Stimulated activated naive B cell treated with anti-CD40 and anti-IgM and Interleukin-4, amounts not matched to agents 10 μg/mL and 1 μg/mL and 100 μg/mL, for 72 hours (primary cell): ENCODE measurements around the gene CTR9.
"Not testable (repeated sequence)": the region's sequence is repeated elsewhere in the genome, so short reads cannot be mapped to it uniquely, and the experiment has no call there.

Experiments used
- ATAC-seq, 2 donors: fragments of 150-1000 bp; cut with Tn5 transposase; replicated peaks; 2 replicates each; pipeline ENCODE4 v1.10.0; 2021; ENCODE audit warnings: moderate library complexity in 1 of 2
- DNase-seq: peaks from one replicate; pipeline ENCODE4 v3.0.0; 2021
- H3K27ac Mint-ChIP-seq: one replicate; pipeline ENCODE4 v1.8.0; 2022; ENCODE audit warnings: mild to moderate bottlenecking, mixed read lengths
- H3K27me3 Mint-ChIP-seq, 2 donors: one replicate each; pipeline ENCODE4 v1.8.0; 2022; ENCODE audit warnings: mixed read lengths in 2 of 2
- H3K36me3 Mint-ChIP-seq, 2 donors: one replicate each; pipeline ENCODE4 v1.8.0; 2022; ENCODE audit warnings: mixed read lengths in 2 of 2, mild to moderate bottlenecking in 1 of 2
- H3K4me1 Mint-ChIP-seq, 2 donors: one replicate each; pipeline ENCODE4 v1.8.0; 2022; ENCODE audit warnings: mixed read lengths in 2 of 2, mild to moderate bottlenecking in 1 of 2
- H3K4me3 Mint-ChIP-seq, 2 donors: one replicate each; pipeline ENCODE4 v1.8.0; 2022; ENCODE audit warnings: mild to moderate bottlenecking in 2 of 2, mixed read lengths in 2 of 2, moderate library complexity in 1 of 2
- H3K9me3 Mint-ChIP-seq, 2 donors: one replicate each; pipeline ENCODE4 v1.8.0; 2022; ENCODE audit warnings: mixed read lengths in 2 of 2, mild to moderate bottlenecking in 1 of 2

The CTR9 gene

GRCh38 chr11:10807493-10808234 is 56.6 kb downstream of the CTR9 start:
- Mint-ChIP-seq H3K27me3 (no peaks in the 10 kb centered on the region), H3K27ac (peak overlapping the region; percentile 99), H3K4me1 (peaks cover 25 to 47% of the 10 kb centered on the region in 2 donors), H3K36me3 (peaks cover 36 to 54% of the 10 kb centered on the region in 2 donors), H3K9me3 (no peaks in the 10 kb centered on the region), H3K4me3 (peak overlapping the region; percentile 95 to 98)
- DNase-seq (peak; percentile 39), ATAC-seq (peak; percentile 1 to 5)

GRCh38 chr11:10808235-10808552 is 57.1 kb downstream of the CTR9 start:
- ATAC-seq (peak in 1 of 2 donors; percentile 0), DNase-seq (no peak)
- Mint-ChIP-seq H3K9me3 (no peaks in the 10 kb centered on the region), H3K4me3 (peak overlapping the region; percentile 95 to 98), H3K4me1 (peaks cover 25 to 47% of the 10 kb centered on the region in 2 donors), H3K27ac (peak overlapping the region; percentile 99), H3K27me3 (no peaks in the 10 kb centered on the region), H3K36me3 (peaks cover 35 to 54% of the 10 kb centered on the region in 2 donors)

GRCh38 chr11:10808553-10809372 is 57.7 kb downstream of the CTR9 start, which contains the start of gene EIF4G2:
Gene EIF4G2, minus strand, starts transcription at chr11:10808926.
- peak within 1 kb of the TSS; percentile 99 for H3K27ac Mint-ChIP-seq
- peak; percentile 99 for DNase-seq
- peak; percentile 92 to 94 for ATAC-seq
- H3K4me3 Mint-ChIP-seq: peak within 1 kb of the TSS; percentile 95 to 98
- H3K4me1 Mint-ChIP-seq: peaks cover 21 to 45% of the 10 kb centered on the region in 2 donors
- H3K9me3 Mint-ChIP-seq: no peaks in the 10 kb centered on the region
- peaks cover 30 to 49% of the 10 kb centered on the region in 2 donors for H3K36me3 Mint-ChIP-seq
- no peaks in the 10 kb centered on the region for H3K27me3 Mint-ChIP-seq

GRCh38 chr11:10809373-10810160 is 58.5 kb downstream of the CTR9 start:
- Mint-ChIP-seq H3K36me3 (peaks cover 24 to 42% of the 10 kb centered on the region in 2 donors), H3K4me3 (peak overlapping the region; percentile 95 to 98), H3K4me1 (peaks cover 21 to 47% of the 10 kb centered on the region in 2 donors), H3K9me3 (no peaks in the 10 kb centered on the region), H3K27ac (peak overlapping the region; percentile 99), H3K27me3 (no peaks in the 10 kb centered on the region)
- no peak for DNase-seq
- peak; percentile 22 to 30 for ATAC-seq

- Mint-ChIP-seq H3K27me3 (no peaks in the 10 kb centered on the region), H3K27ac (no peak overlapping the region), H3K4me3 (no peak overlapping the region), H3K36me3 (peaks cover 0 to 5% of the 10 kb centered on the region in 2 donors), H3K4me1 (peaks cover 9 to 23% of the 10 kb centered on the region in 2 donors), H3K9me3 (no peaks in the 10 kb centered on the region)
- ATAC-seq (no peak), DNase-seq (no peak)
These were observed 62.9 kb downstream of the CTR9 start for GRCh38 chr11:10813945-10814344.

- DNase-seq (no peak), ATAC-seq (no peak)
- H3K4me3 Mint-ChIP-seq: no peak overlapping the region
- H3K36me3 Mint-ChIP-seq: peaks cover 0 to 14% of the 10 kb centered on the region in 2 donors
- H3K27ac Mint-ChIP-seq: no peak overlapping the region
- H3K27me3 Mint-ChIP-seq: no peaks in the 10 kb centered on the region
- H3K9me3 Mint-ChIP-seq: no peaks in the 10 kb centered on the region
- peaks cover 7 to 18% of the 10 kb centered on the region in 2 donors for H3K4me1 Mint-ChIP-seq
These were observed 67.5 kb downstream of the CTR9 start for GRCh38 chr11:10818594-10818993.

GRCh38 chr11:10822491-10822890 is 71.4 kb downstream of the CTR9 start:
- H3K9me3 Mint-ChIP-seq, H3K27me3 Mint-ChIP-seq, H3K4me3 Mint-ChIP-seq, DNase-seq, H3K27ac Mint-ChIP-seq, ATAC-seq: not testable (repeated sequence)
- Mint-ChIP-seq H3K36me3 (peaks cover 0 to 18% of the 10 kb centered on the region in 2 donors), H3K4me1 (peaks cover 20 to 29% of the 10 kb centered on the region in 2 donors)

- H3K27me3 Mint-ChIP-seq: no peaks in the 10 kb centered on the region
- H3K36me3 Mint-ChIP-seq: peaks cover under 1 to 18% of the 10 kb centered on the region in 2 donors
- DNase-seq: no peak
- no peaks in the 10 kb centered on the region for H3K9me3 Mint-ChIP-seq
- H3K27ac Mint-ChIP-seq: peak overlapping the region; percentile 72
- ATAC-seq: no peak
- peak overlapping the region; percentile 13 to 60 for H3K4me3 Mint-ChIP-seq
- peaks cover 20 to 29% of the 10 kb centered on the region in 2 donors for H3K4me1 Mint-ChIP-seq
These were observed 72.1 kb downstream of the CTR9 start for GRCh38 chr11:10823152-10823579.

- H3K4me1 Mint-ChIP-seq: peaks cover 20 to 29% of the 10 kb centered on the region in 2 donors
- peaks cover 3 to 19% of the 10 kb centered on the region in 2 donors for H3K36me3 Mint-ChIP-seq
- no peaks in the 10 kb centered on the region for H3K27me3 Mint-ChIP-seq
- peak; percentile 6 for DNase-seq
- peak overlapping the region; percentile 25 to 73 for H3K4me3 Mint-ChIP-seq
- ATAC-seq: peak; percentile 96 to 97
- H3K27ac Mint-ChIP-seq: peak overlapping the region; percentile 61
- H3K9me3 Mint-ChIP-seq: no peaks in the 10 kb centered on the region
These were observed 73.8 kb downstream of the CTR9 start for GRCh38 chr11:10824888-10825287.

GRCh38 chr11:10828402-10828801 is 77.4 kb downstream of the CTR9 start:
- H3K27me3 Mint-ChIP-seq: no peaks in the 10 kb centered on the region
- H3K36me3 Mint-ChIP-seq: peaks cover 4 to 9% of the 10 kb centered on the region in 2 donors
- H3K4me1 Mint-ChIP-seq: peaks cover 15 to 24% of the 10 kb centered on the region in 2 donors
- ATAC-seq (no peak), DNase-seq (no peak)
- no peak overlapping the region for H3K4me3 Mint-ChIP-seq
- H3K27ac Mint-ChIP-seq: no peak overlapping the region
- H3K9me3 Mint-ChIP-seq: no peaks in the 10 kb centered on the region

GRCh38 chr11:10829139-10829538 is 78.1 kb downstream of the CTR9 start:
- Mint-ChIP-seq H3K4me1 (peaks cover 11 to 17% of the 10 kb centered on the region in 2 donors), H3K27me3 (no peaks in the 10 kb centered on the region), H3K27ac (peak overlapping the region; percentile 20), H3K9me3 (no peaks in the 10 kb centered on the region), H3K4me3 (no peak overlapping the region), H3K36me3 (peaks cover 4 to 9% of the 10 kb centered on the region in 2 donors)
- DNase-seq (no peak), ATAC-seq (no peak)
